Fibroblast of villous mesenchyme (primary cell): ENCODE data around the gene EFCAB14. TPM values are rescaled to one million over a fixed set of nuclear protein-coding genes. Genes with fewer than 3 reads are reported as not detected.
"Not testable (repeated sequence)": the region's sequence is repeated elsewhere in the genome, so short reads cannot be mapped to it uniquely, and the experiment has no call there.

Experiments
- DNase-seq: peaks from one replicate; pipeline ENCODE4 v3.0.0-alpha.2; 2010; ENCODE audit warnings: low read depth
- H3K4me3 ChIP-seq: 2 replicates; pipeline ENCODE4 v1.5.1; 2011; ENCODE audit warnings: low read depth, mild to moderate bottlenecking, low read length
- CTCF ChIP-seq: IDR thresholded peaks from 2 replicates; pipeline ENCODE4 v1.5.1; 2012; ENCODE audit warnings: low read depth, mild to moderate bottlenecking, low read length; ENCODE audit not compliant: insufficient read depth
- total RNA-seq: library from RNA; depleted of rRNA; stranded (reverse); fragments of >200 nt; gene quantifications from 2 replicates; pipeline ENCODE4 v1.2.3, GENCODE V29; 2012

The EFCAB14 gene
- total RNA-seq, 1 donor: 64.3 TPM

GRCh38 chr1:46757956-46758528, 39.1 kb upstream of the EFCAB14 start:
- no peak for DNase-seq
- no peak overlapping the region for H3K4me3 ChIP-seq
- TF ChIP-seq CTCF: no peak

- H3K4me3 ChIP-seq: no peak overlapping the region
- no peak for TF ChIP-seq CTCF
- peak; percentile 34 for DNase-seq
These were observed 38.5 kb upstream of the EFCAB14 start for GRCh38 chr1:46757247-46757955.

- no peak overlapping the region for H3K4me3 ChIP-seq
- no peak for TF ChIP-seq CTCF
- DNase-seq: no peak
These were observed 36.2 kb upstream of the EFCAB14 start for GRCh38 chr1:46755121-46755520.

- DNase-seq, H3K4me3 ChIP-seq: not testable (repeated sequence)
These were observed 35.8 kb upstream of the EFCAB14 start for GRCh38 chr1:46754707-46755106.

- H3K4me3 ChIP-seq: no peak overlapping the region
- DNase-seq: no peak
- no peak for TF ChIP-seq CTCF
These were observed 35.1 kb upstream of the EFCAB14 start for GRCh38 chr1:46753985-46754384.

GRCh38 chr1:46749921-46750404, 31.0 kb upstream of the EFCAB14 start:
- TF ChIP-seq CTCF: no peak
- peak; percentile 36 for DNase-seq

GRCh38 chr1:46749404-46749803, 30.5 kb upstream of the EFCAB14 start:
- DNase-seq: no peak
- no peak for TF ChIP-seq CTCF
- no peak overlapping the region for H3K4me3 ChIP-seq

More at GRCh38 chr1:46749921-46750404, 31.0 kb upstream of the EFCAB14 start:
- H3K4me3 ChIP-seq: no peak overlapping the region
